Right lobe of liver (tissue), 6 donors: ENCODE data around the gene HCN1. TPM values are rescaled to one million over a fixed set of nuclear protein-coding genes. Genes with fewer than 3 reads are reported as not detected.
"Not testable (repeated sequence)": the region's sequence is repeated elsewhere in the genome, so short reads cannot be mapped to it uniquely, and the experiment has no call there.

ENCODE experiments used
- ATAC-seq, 4 donors: fragments of 200-7000 bp; cut with Tn5 transposase; one replicate each; pipeline ENCODE4 v1.9.1; 2020; ENCODE audit warnings: mild to moderate bottlenecking in 4 of 4, moderate library complexity in 4 of 4
- DNase-seq, 3 donors: peaks; one replicate each; pipeline ENCODE4 v3.0.0-alpha.2; 2020
- H3K27ac ChIP-seq, 3 donors: fragments of 200-600 bp; one replicate each; pipeline ENCODE4 v1.8.0; 2022
- H3K27me3 ChIP-seq, 2 donors: fragments of 200-600 bp; one replicate each; pipeline ENCODE4 v1.8.0; 2022
- H3K36me3 ChIP-seq, 4 donors: fragments of 200-600 bp; sonication (generic) in 1 of 4; one replicate each; pipeline versions ENCODE4 v1.5.1 to v1.8.0; 2017 to 2022; ENCODE audit warnings: control low read depth in 1 of 4
- H3K4me1 ChIP-seq, 4 donors: fragments of 200-600 bp; sonication (generic) in 1 of 4; one replicate each; pipeline versions ENCODE4 v1.5.1 to v1.8.0; 2017 to 2022; ENCODE audit warnings: control low read depth in 1 of 4
- H3K4me3 ChIP-seq, 3 donors: fragments of 200-600 bp; one replicate each; pipeline ENCODE4 v1.8.0; 2022
- H3K9me3 ChIP-seq, 4 donors: fragments of 200-600 bp; sonication (generic) in 1 of 4; one replicate each; pipeline versions ENCODE4 v1.5.1 to v1.8.0; 2017 to 2022; ENCODE audit warnings: control low read depth in 1 of 4
- CTCF ChIP-seq, 4 donors: fragments of 200-600 bp in 3 of 4; fragments of 450-650 bp in 1 of 4; IDR thresholded peaks; one replicate each; pipeline versions ENCODE4 v1.5.1 to v1.8.0; 2016 to 2022; ENCODE audit warnings: antibody characterized with exemption in 4 of 4, mild to moderate bottlenecking in 2 of 4
- POLR2A ChIP-seq: fragments of 450-650 bp; IDR thresholded peaks from one replicate; pipeline ENCODE4 v1.6.1; 2017; ENCODE audit warnings: antibody characterized with exemption, mild to moderate bottlenecking
- WGBS: methylation state at CpG from one replicate; pipeline ENCODE4 v1.1.6; 2018; ENCODE audit warnings: low coverage, low lambda C conversion rate; ENCODE audit not compliant: insufficient coverage; ENCODE audit errors: missing lambda C conversion rate; 5-methylcytosine and 5-hydroxymethylcytosine counted together
- intact Hi-C, 2 donors: fragments of 100-400 bp; cut with DNase I; formaldehyde crosslinking; loops; one replicate each; pipeline versions ENCODE4 v1.11.2 to v1.14.1; 2022
- total RNA-seq, 6 experiments: library from RNA; depleted of rRNA in 2 of 6; stranded (reverse); fragments of >200 nt in 2 of 6; fragmentation: NEBNext Ultra II Directional in 3 of 6; extraction: Animal tissue kit (Norgen Biotek cat#: 25700) in 3 of 6; gene quantifications; one replicate each; pipeline versions ENCODE4 v1.1.0 to v1.2.4, GENCODE V29; 2016 to 2023
- donor health status: DM: no; HTN: yes; CAD: no.
- donor health status: DM: no; HTN: no; CAD: no.
- donor health status: DM: no; HTN: no; CAD: no.
- donor health status: DM: no; HTN: yes; CAD: no.
- donor health status: DM: no; HTN: yes; CAD: no.

HCN1 gene
- total RNA-seq, 6 experiments from 2014 or later = 0.09 to 0.12 TPM; not detected in 4

GRCh38 chr5:45617859-45618416 lies 78.2 kb downstream of the HCN1 start:
- no peak for DNase-seq
- no peaks in the 10 kb centered on the region for H3K9me3 ChIP-seq
- H3K27me3 ChIP-seq = no peaks in the 10 kb centered on the region
- intact Hi-C loops = no loop called here
- WGBS = 44% methylated on average over 3 of the region's 3 CpGs
- H3K4me1 ChIP-seq = no peaks in the 10 kb centered on the region
- H3K36me3 ChIP-seq = no peaks in the 10 kb centered on the region
- H3K27ac ChIP-seq = no peak overlapping the region
- H3K4me3 ChIP-seq = no peak overlapping the region
- TF ChIP-seq CTCF (IDR thresholded peaks at IDR 0.05) (no peak), POLR2A (no peak)
- no peak for ATAC-seq

- no peak overlapping the region for H3K4me3 ChIP-seq
- H3K36me3 ChIP-seq = no peaks in the 10 kb centered on the region
- ATAC-seq (no peak), DNase-seq (no peak)
- no peaks in the 10 kb centered on the region for H3K9me3 ChIP-seq
- TF ChIP-seq CTCF (IDR thresholded peaks at IDR 0.05) (no peak), POLR2A (no peak)
- H3K4me1 ChIP-seq = no peaks in the 10 kb centered on the region
- no peaks in the 10 kb centered on the region for H3K27me3 ChIP-seq
- H3K27ac ChIP-seq = no peak overlapping the region
- WGBS = 57% methylated on average over 3 of the region's 3 CpGs
- intact Hi-C loops = no loop called here
These were observed 86.5 kb downstream of the HCN1 start for GRCh38 chr5:45609661-45610060.

- no peak for ATAC-seq
- TF ChIP-seq POLR2A (no peak), CTCF (IDR thresholded peaks at IDR 0.05) (no peak)
- Histone ChIP-seq H3K9me3 (no peaks in the 10 kb centered on the region), H3K27ac (no peak overlapping the region), H3K4me1 (no peaks in the 10 kb centered on the region), H3K36me3 (no peaks in the 10 kb centered on the region), H3K4me3 (no peak overlapping the region), H3K27me3 (no peaks in the 10 kb centered on the region)
- DNase-seq = no peak
- intact Hi-C loops = no loop called here
- 25% methylated on average over 2 of the region's 2 CpGs for WGBS
These were observed 92.1 kb downstream of the HCN1 start for GRCh38 chr5:45604092-45604491.

GRCh38 chr5:45601424-45601823 lies 94.8 kb downstream of the HCN1 start:
- TF ChIP-seq CTCF (IDR thresholded peaks at IDR 0.05) = no peak
- TF ChIP-seq POLR2A = no peak
- no peak for DNase-seq
- Histone ChIP-seq H3K4me3 (no peak overlapping the region), H3K4me1 (no peaks in the 10 kb centered on the region), H3K27ac (no peak overlapping the region), H3K36me3 (no peaks in the 10 kb centered on the region), H3K9me3 (no peaks in the 10 kb centered on the region), H3K27me3 (no peaks in the 10 kb centered on the region)
- ATAC-seq = no peak
- intact Hi-C loops = no loop called here
- WGBS = 34% methylated on average over 3 of the region's 3 CpGs

- intact Hi-C loops = no loop called here
- Histone ChIP-seq H3K27ac (no peak overlapping the region), H3K9me3 (no peaks in the 10 kb centered on the region), H3K4me1 (no peaks in the 10 kb centered on the region), H3K4me3 (no peak overlapping the region), H3K36me3 (no peaks in the 10 kb centered on the region), H3K27me3 (no peaks in the 10 kb centered on the region)
- DNase-seq (no peak), ATAC-seq (no peak)
- TF ChIP-seq CTCF (IDR thresholded peaks at IDR 0.05) = no peak
- TF ChIP-seq POLR2A = no peak
These were observed 99.9 kb downstream of the HCN1 start for GRCh38 chr5:45596320-45596719.

- DNase-seq, H3K27me3 ChIP-seq, H3K4me3 ChIP-seq, H3K4me1 ChIP-seq, H3K27ac ChIP-seq, H3K9me3 ChIP-seq, intact Hi-C loops, ATAC-seq, H3K36me3 ChIP-seq: not testable (repeated sequence)
- 33% methylated on average over 2 of the region's 8 CpGs for WGBS
These were observed 110.2 kb downstream of the HCN1 start for GRCh38 chr5:45586001-45586400.
